ENCODE results near the gene GPBP1L1. TPM values are rescaled to one million over a fixed set of nuclear protein-coding genes. Genes with fewer than 3 reads are reported as not detected.

GPBP1L1 gene
- total RNA-seq, 1 donor from 2014 or later, result 80.7 TPM

GRCh38 chr1:45644661-45645060 is 41.7 kb downstream of the GPBP1L1 start:
- DNase-seq, result no peak
- no peaks in the 10 kb centered on the region for H3K9me3 ChIP-seq (replicated peaks)
- H3K27me3 ChIP-seq (ENCODE audit: low read depth), result no peaks in the 10 kb centered on the region
- peaks cover 35% of the 10 kb centered on the region for H3K4me1 ChIP-seq
- H3K27ac ChIP-seq (replicated peaks), result no peak overlapping the region
- no peak overlapping the region for H3K4me3 ChIP-seq
- H3K36me3 ChIP-seq, result peaks cover 48% of the 10 kb centered on the region
- intact Hi-C loops (cut with micrococcal nuclease), result no loop called here
- TF ChIP-seq CTCF (IDR thresholded peaks at IDR 0.05; ENCODE audit: borderline replicate concordance), result no peak

- TF ChIP-seq CTCF (IDR thresholded peaks at IDR 0.05; ENCODE audit: borderline replicate concordance), result peak; percentile 10
- intact Hi-C loops (cut with micrococcal nuclease), result no loop called here
- Histone ChIP-seq H3K4me1 (peaks cover 33% of the 10 kb centered on the region), H3K27me3 (ENCODE audit: low read depth) (no peaks in the 10 kb centered on the region), H3K36me3 (peaks cover 48% of the 10 kb centered on the region), H3K9me3 (replicated peaks) (no peaks in the 10 kb centered on the region), H3K4me3 (no peak overlapping the region), H3K27ac (replicated peaks) (no peak overlapping the region)
- DNase-seq, result no peak
These were observed 42.4 kb downstream of the GPBP1L1 start for GRCh38 chr1:45643978-45644377.

- Histone ChIP-seq H3K4me3 (no peak overlapping the region), H3K9me3 (replicated peaks) (no peaks in the 10 kb centered on the region), H3K36me3 (peaks cover 48% of the 10 kb centered on the region), H3K4me1 (peaks cover 30% of the 10 kb centered on the region), H3K27me3 (ENCODE audit: low read depth) (no peaks in the 10 kb centered on the region), H3K27ac (replicated peaks) (no peak overlapping the region)
- no peak for TF ChIP-seq CTCF (IDR thresholded peaks at IDR 0.05; ENCODE audit: borderline replicate concordance)
- no peak for DNase-seq
- intact Hi-C loops (cut with micrococcal nuclease), result no loop called here
These were observed 43.0 kb downstream of the GPBP1L1 start for GRCh38 chr1:45643321-45643720.

- H3K4me1 ChIP-seq, result peaks cover 14% of the 10 kb centered on the region
- no peak for TF ChIP-seq CTCF (IDR thresholded peaks at IDR 0.05; ENCODE audit: borderline replicate concordance)
- H3K27me3 ChIP-seq (ENCODE audit: low read depth), result no peaks in the 10 kb centered on the region
- intact Hi-C loops (cut with micrococcal nuclease), result no loop called here
- H3K27ac ChIP-seq (replicated peaks), result no peak overlapping the region
- no peak for DNase-seq
- H3K9me3 ChIP-seq (replicated peaks), result no peaks in the 10 kb centered on the region
- H3K4me3 ChIP-seq, result no peak overlapping the region
- H3K36me3 ChIP-seq, result peaks cover 70% of the 10 kb centered on the region
These were observed 46.0 kb downstream of the GPBP1L1 start for GRCh38 chr1:45640293-45640692.

- no peak overlapping the region for H3K4me3 ChIP-seq
- no peak for TF ChIP-seq CTCF (IDR thresholded peaks at IDR 0.05; ENCODE audit: borderline replicate concordance)
- H3K36me3 ChIP-seq, result peaks cover 89% of the 10 kb centered on the region
These were observed 51.1 kb downstream of the GPBP1L1 start for GRCh38 chr1:45635211-45635610.

GRCh38 chr1:45630429-45630828 is 55.9 kb downstream of the GPBP1L1 start:
- Histone ChIP-seq H3K9me3 (replicated peaks) (no peaks in the 10 kb centered on the region), H3K36me3 (peaks cover 95% of the 10 kb centered on the region), H3K27me3 (ENCODE audit: low read depth) (no peaks in the 10 kb centered on the region), H3K4me1 (peaks cover 7% of the 10 kb centered on the region), H3K4me3 (no peak overlapping the region), H3K27ac (replicated peaks) (no peak overlapping the region)
- DNase-seq, result no peak
- no peak for TF ChIP-seq CTCF (IDR thresholded peaks at IDR 0.05; ENCODE audit: borderline replicate concordance)
- intact Hi-C loops (cut with micrococcal nuclease), result no loop called here

More at GRCh38 chr1:45635211-45635610, 51.1 kb downstream of the GPBP1L1 start:
- peaks cover 10% of the 10 kb centered on the region for H3K4me1 ChIP-seq
- H3K27me3 ChIP-seq (ENCODE audit: low read depth), result no peaks in the 10 kb centered on the region
- no peaks in the 10 kb centered on the region for H3K9me3 ChIP-seq (replicated peaks)
- H3K27ac ChIP-seq (replicated peaks), result peak overlapping the region; percentile 14
- intact Hi-C loops (cut with micrococcal nuclease), result no loop called here
- DNase-seq, result no peak
